ENCODE results near the gene NT5C2.
"Not testable (repeated sequence)": the region's sequence is repeated elsewhere in the genome, so short reads cannot be mapped to it uniquely, and the experiment has no call there.

The NT5C2 gene

GRCh38 chr10:103082683-103083082, 110.4 kb downstream of the NT5C2 start:
- DNase-seq, result no peak

DNA sequence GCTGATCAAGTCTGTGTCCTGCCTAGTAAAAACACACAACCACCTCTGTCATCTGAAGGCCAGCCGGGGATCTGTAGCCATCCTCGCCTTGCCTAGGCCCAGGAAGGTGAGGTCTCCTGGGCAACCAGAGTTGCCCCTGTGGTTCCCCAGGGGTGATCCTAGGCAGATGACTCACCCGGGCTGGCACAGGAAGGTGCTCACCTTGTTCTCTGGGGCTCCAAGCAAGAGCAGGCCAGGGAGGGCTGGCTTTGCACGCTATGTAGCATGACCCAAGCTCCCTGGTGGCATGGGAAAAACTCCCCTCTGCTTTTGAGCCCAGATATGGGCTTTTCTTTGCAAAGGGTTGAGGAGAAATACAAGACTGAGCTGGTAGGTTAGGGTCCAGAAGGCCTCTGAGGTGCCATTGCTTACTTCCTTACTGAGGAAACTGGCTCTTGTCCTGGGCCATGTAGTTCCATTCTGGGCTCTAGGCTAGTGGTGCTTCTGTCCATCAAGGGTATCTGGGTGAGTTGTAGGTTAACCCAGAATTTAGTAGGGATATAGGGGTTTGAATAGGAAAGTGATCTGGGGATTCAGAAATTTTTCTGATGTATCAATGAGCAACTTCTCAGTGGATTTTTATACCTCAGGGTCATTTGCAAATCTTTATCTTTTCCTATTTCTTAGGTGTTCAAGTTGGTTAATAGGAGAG, 112.0 kb downstream of the NT5C2 start:
- no peak for DNase-seq

DNA sequence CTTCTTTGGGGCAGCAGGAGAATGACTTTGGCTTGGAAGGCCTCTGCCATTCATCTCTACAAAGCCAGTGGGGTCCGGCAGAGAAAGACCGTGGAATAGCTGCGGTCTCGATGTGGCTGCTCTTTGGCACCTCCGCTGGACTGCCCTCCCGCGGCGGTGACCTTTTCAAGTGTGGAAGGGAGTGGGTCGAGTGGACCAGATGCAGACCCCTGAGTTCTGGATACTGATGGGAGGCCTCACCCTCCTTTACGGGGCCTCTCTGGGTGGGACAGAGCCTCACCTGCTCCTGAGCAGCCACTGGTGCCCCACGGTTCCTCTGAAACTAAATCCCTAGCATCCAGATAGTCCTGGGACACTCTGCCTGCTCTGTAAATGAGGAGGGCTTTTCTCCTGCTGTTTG, 113.1 kb downstream of the NT5C2 start:
- DNase-seq, result no peak

- no peak for DNase-seq
Observed at GRCh38 chr10:103079100-103079499, 114.0 kb downstream of the NT5C2 start.

DNA sequence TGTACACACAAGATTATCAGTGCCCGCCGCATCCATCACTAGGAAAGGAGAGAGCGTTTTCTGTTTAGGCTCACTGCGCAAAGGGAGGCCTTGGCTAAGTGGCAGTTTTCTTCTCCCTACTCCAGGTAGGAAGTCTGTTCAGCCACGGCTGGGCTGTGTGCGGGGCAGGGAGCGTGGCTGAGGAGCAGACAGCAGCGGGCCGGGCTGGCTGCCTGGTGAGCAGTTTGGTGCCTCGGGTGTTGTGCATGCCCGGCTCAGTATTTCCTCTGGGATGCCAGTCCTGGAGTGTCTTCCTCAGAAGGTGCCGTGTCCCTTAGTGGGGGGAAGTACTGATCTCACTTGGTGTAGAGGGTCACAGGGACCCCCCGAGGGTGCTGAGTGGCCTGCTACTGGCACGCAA, 114.4 kb downstream of the NT5C2 start:
- DNase-seq, result no peak

GRCh38 chr10:103078309-103078615, 114.8 kb downstream of the NT5C2 start:
- no peak for DNase-seq

- no peak for DNase-seq
Observed at GRCh38 chr10:103077491-103078308, 115.4 kb downstream of the NT5C2 start.

GRCh38 chr10:103077020-103077419, 116.1 kb downstream of the NT5C2 start:
- no peak for DNase-seq

DNA sequence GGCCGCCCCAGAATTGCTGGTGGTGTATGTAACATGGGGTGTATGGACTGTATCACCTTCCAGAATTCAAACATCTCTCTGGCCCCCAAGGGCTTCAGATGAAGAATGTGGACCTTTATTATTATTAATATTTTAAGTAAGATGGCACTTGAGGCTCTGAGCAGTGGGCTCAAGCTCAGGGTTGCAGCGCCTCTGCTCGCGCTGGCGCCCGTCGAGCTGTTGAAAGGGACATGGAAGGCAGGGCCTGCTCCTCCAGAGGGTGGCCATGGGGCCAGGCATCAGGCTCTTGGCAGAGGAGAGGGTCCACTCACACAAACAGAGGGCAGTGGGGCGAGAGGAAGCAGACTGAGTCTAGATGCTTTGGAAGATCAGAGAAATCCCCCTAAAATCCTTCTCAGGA, 120.2 kb downstream of the NT5C2 start:
- no peak for DNase-seq

GRCh38 chr10:103072276-103072675, 120.8 kb downstream of the NT5C2 start:
- no peak for DNase-seq

DNA sequence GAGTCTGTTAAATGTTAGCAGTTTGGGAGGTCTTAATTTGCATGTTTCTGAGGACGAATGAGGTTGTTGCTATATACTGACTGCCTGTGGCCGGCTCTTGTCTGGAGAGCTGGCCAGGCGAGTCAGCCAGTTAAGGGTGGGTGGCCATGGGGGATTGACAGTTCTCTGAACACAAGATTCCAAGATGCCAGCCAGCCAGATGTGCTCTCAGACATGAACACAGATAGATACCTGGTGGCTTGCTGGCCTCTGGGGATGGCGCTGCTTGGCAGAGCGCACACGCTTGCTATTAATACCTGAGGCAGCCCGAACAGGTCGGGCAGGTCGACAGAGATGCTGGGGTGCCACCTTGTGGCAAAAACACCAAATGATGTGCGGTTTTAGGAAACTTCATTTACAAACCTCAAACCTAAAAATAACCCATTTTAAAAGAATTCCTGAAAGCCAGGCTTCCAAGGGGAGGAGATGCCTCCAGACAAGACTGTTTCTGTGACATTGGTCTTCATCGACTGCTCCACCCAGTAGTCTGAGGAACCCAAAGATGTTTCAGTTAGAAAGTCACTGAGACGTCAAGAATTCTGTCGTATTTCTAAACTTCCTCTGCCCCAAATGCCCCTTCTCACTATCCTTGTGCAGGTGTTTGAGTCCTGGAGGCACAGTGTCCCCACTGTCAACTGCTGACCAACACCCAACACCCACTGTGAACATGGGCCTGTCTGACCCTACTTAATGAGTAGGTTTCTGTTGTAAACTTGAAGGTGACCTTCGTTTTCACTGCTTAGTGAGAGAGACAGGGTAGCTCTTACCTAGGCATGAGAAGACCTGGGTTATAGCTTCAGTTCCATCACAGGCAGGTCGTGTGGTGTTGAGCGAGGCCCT, 123.4 kb downstream of the NT5C2 start:
- DNase-seq, result peak; percentile 73 to 79

- no peak for DNase-seq
Observed at GRCh38 chr10:103067956-103068355, 125.1 kb downstream of the NT5C2 start.

GRCh38 chr10:103067484-103067883, 125.6 kb downstream of the NT5C2 start:
- no peak for DNase-seq

DNA sequence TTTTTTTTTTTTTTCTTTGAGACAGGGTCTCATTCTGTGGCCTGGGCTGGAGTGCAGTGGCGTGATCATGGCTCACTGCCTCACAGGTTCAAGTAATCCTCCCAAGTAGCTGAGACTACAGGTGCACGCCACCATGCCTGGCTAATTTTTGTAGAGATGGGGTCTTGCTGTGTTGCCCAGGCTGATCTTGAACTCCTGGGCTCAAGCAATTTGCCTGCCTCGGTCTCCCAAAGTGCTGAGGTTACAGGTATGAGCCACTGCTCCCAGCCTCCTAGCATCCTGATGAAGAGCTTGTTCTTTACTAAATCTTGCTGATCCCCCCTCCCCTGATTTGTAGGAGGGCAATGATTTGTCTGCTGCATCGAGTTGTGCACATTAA, 126.0 kb downstream of the NT5C2 start:
- not testable (repeated sequence) for DNase-seq

DNA sequence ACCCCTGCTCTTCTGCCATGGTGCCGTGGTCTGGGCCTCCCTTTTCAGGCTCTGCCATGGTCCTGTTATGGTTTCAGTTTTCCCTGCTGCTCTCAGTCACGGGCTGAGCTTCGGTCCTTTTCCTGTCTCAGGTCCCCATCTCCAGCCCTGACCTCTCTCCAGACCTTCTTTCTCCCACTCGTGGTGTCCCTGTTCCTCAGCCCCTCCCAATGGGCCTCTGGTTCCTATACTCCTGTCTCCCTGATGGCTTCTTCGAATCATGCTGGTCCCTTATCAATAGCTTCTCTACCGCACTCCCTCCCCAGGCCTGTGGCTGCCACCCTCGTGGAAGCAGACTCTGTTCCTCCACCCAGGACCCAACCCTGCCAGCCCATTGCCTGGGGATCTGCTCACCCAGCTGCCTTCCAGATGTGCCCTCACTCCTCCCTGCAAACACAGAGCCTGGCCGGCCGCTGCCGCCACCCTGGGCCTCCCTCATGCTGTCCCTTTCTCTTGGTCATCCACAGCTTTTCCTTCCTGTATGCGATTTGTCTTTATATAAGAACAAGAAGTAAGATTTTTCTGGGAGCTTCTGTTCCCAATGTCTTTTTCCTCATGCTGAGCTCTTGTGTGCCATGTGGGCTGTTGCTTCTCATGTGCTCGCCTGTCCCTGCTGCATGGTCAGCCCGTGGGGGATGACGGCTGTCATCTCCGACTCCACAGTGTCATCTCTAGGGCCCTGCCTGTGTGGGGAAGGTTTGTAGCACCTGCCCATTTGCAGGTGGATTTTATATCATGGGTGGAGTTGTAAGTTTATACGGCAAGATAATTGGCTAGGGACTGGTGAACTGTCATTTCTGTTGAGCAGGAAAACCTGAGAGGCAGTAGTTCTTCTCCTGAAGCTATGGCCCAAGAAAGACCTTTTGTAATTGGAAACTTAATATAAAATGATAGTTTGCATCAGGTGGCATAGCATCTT, 126.7 kb downstream of the NT5C2 start:
- DNase-seq, result no peak

DNA sequence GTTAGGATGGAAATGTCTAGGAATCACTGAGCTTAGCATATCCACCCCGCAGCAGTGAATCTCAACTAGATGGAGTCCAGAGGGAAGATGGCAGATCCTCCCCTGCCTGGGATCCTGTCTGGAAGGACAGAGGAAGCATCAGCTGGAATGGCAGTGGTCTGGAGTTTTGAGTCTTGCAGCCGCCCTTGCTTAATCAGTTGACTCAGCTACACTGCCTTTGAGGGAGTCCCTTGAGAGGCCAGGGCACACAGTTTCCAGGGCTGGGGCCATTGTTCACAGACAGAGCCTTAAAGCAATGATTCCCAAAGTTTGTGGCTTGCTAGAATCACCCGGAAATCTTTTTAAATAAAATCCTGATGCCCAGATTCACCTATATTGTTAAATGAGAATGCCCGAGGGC, 128.1 kb downstream of the NT5C2 start:
- no peak for DNase-seq

GRCh38 chr10:103062854-103063590, 130.1 kb downstream of the NT5C2 start:
- DNase-seq, result no peak

GRCh38 chr10:103060575-103060974, 132.5 kb downstream of the NT5C2 start:
- no peak for DNase-seq

DNA sequence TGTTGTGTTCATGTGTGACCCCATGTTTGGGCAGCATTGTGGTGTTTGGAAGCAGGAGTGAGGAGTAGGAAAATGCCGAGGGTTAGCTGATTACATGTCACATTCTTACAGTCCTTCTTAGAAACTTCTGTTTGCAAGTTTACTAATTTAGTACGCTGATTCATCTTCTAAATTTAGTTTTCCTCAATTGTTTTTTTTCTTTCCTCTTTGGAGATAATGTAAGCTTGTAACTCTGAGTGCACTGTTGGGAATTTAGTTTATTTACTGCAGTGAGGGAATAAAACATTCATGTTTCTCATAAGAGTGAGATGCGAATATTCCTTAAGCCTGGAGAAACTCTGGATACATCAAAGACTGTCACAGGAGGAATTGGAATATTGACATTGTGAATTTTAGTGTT, 135.0 kb downstream of the NT5C2 start:
- DNase-seq, result no peak

DNA sequence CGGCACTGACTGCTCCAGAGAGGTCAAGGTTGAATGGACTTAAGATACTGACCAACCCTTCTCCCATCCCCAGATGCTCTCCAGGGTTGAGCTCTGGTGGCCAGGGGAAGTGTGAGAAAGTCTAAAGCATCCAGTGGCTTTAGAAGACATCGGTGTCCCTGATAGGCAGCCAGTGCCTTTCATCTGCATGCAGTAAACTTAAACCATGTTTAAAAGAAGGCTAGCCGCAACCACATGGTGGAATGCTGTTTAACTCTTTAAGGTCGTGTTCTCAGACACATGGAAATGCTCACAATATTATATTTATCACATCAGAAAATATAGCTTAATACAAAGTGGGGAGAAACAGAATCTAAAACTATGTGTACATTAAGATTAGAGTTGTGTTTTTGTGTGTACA, 138.0 kb downstream of the NT5C2 start:
- DNase-seq, result no peak

GRCh38 chr10:103054621-103055020, 138.5 kb downstream of the NT5C2 start:
- no peak for DNase-seq
